ENCODE results near the gene CLEC4C. TPM values are rescaled to one million over a fixed set of nuclear protein-coding genes. Genes with fewer than 3 reads are reported as not detected.
"Not testable (repeated sequence)": the region's sequence is repeated elsewhere in the genome, so short reads cannot be mapped to it uniquely, and the experiment has no call there.

Gene CLEC4C
- total RNA-seq, result not detected in 2 replicates

- Histone ChIP-seq H4K20me1 (ENCODE audit: insufficient read depth, low read length) (no peaks in the 10 kb centered on the region), H3K4me3 (ENCODE audit: insufficient read depth, low read length) (no peak within 1 kb of the TSS), H3K9me3 (ENCODE audit: low read depth, low read length) (no peaks in the 10 kb centered on the region), H2AFZ (ENCODE audit: low read length) (no peak within 1 kb of the TSS), H3K27ac (ENCODE audit: low read depth, low read length) (no peak within 1 kb of the TSS), H3K27me3 (ENCODE audit: insufficient read depth, low read length) (no peaks in the 10 kb centered on the region), H3K36me3 (ENCODE audit: insufficient read depth, low read length) (no peaks in the 10 kb centered on the region), H3K4me1 (ENCODE audit: insufficient read depth, low read length) (no peaks in the 10 kb centered on the region), H3K79me2 (ENCODE audit: insufficient read depth, low read length) (no peaks in the 10 kb centered on the region), H3K4me2 (ENCODE audit: insufficient read depth, low read length) (no peak within 1 kb of the TSS)
- no peak for DNase-seq (ENCODE audit: insufficient read length, low spot score, missing footprints)
- TF ChIP-seq, protein P1, sequence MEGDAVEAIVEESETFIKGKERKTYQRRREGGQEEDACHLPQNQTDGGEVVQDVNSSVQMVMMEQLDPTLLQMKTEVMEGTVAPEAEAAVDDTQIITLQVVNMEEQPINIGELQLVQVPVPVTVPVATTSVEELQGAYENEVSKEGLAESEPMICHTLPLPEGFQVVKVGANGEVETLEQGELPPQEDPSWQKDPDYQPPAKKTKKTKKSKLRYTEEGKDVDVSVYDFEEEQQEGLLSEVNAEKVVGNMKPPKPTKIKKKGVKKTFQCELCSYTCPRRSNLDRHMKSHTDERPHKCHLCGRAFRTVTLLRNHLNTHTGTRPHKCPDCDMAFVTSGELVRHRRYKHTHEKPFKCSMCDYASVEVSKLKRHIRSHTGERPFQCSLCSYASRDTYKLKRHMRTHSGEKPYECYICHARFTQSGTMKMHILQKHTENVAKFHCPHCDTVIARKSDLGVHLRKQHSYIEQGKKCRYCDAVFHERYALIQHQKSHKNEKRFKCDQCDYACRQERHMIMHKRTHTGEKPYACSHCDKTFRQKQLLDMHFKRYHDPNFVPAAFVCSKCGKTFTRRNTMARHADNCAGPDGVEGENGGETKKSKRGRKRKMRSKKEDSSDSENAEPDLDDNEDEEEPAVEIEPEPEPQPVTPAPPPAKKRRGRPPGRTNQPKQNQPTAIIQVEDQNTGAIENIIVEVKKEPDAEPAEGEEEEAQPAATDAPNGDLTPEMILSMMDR (IDR thresholded peaks at IDR 0.05; ENCODE audit: extremely low read depth, low read depth, low read length), result no peak
Observed at GRCh38 chr12:7747246-7747645, at the start of gene CLEC4C. Gene CLEC4C (minus strand): TSS chr12:7747375. CDS start chr12:7747348, 27 bp downstream.

GRCh38 chr12:7793211-7793610 lies 46.0 kb upstream of the CLEC4C start:
- Histone ChIP-seq H3K4me3 (ENCODE audit: insufficient read depth, low read length) (no peak overlapping the region), H3K4me2 (ENCODE audit: insufficient read depth, low read length) (no peak overlapping the region), H3K4me1 (ENCODE audit: insufficient read depth, low read length) (no peaks in the 10 kb centered on the region), H3K79me2 (ENCODE audit: insufficient read depth, low read length) (no peaks in the 10 kb centered on the region), H3K27ac (ENCODE audit: low read depth, low read length) (no peak overlapping the region), H4K20me1 (ENCODE audit: insufficient read depth, low read length) (no peaks in the 10 kb centered on the region), H3K9me3 (ENCODE audit: low read depth, low read length) (no peaks in the 10 kb centered on the region), H2AFZ (ENCODE audit: low read length) (no peak overlapping the region), H3K27me3 (ENCODE audit: insufficient read depth, low read length) (peaks cover 12% of the 10 kb centered on the region), H3K36me3 (ENCODE audit: insufficient read depth, low read length) (no peaks in the 10 kb centered on the region)
- no peak for DNase-seq (ENCODE audit: insufficient read length, low spot score, missing footprints)
- TF ChIP-seq, protein P1 (IDR thresholded peaks at IDR 0.05; ENCODE audit: extremely low read depth, low read depth, low read length), result no peak

- peaks cover 16% of the 10 kb centered on the region for H3K27me3 ChIP-seq (ENCODE audit: insufficient read depth, low read length)
- not testable (repeated sequence) for H3K4me3 ChIP-seq (ENCODE audit: insufficient read depth, low read length); H3K36me3 ChIP-seq (ENCODE audit: insufficient read depth, low read length); H3K9me3 ChIP-seq (ENCODE audit: low read depth, low read length); H4K20me1 ChIP-seq (ENCODE audit: insufficient read depth, low read length); H3K4me1 ChIP-seq (ENCODE audit: insufficient read depth, low read length); H3K4me2 ChIP-seq (ENCODE audit: insufficient read depth, low read length); H3K27ac ChIP-seq (ENCODE audit: low read depth, low read length); H3K79me2 ChIP-seq (ENCODE audit: insufficient read depth, low read length); DNase-seq (ENCODE audit: insufficient read length, low spot score, missing footprints); H2AFZ ChIP-seq (ENCODE audit: low read length)
Observed at GRCh38 chr12:7788884-7789528, 41.8 kb upstream of the CLEC4C start, which contains the start of gene NANOG. Gene NANOG (plus strand): TSS chr12:7789402. CDS start chr12:7789615, 213 bp downstream.

GRCh38 chr12:7788294-7788660 lies 41.1 kb upstream of the CLEC4C start:
- no peaks in the 10 kb centered on the region for H3K4me1 ChIP-seq (ENCODE audit: insufficient read depth, low read length)
- H3K9me3 ChIP-seq (ENCODE audit: low read depth, low read length), result no peaks in the 10 kb centered on the region
- no peaks in the 10 kb centered on the region for H3K79me2 ChIP-seq (ENCODE audit: insufficient read depth, low read length)
- peaks cover 16% of the 10 kb centered on the region for H3K27me3 ChIP-seq (ENCODE audit: insufficient read depth, low read length)
- H2AFZ ChIP-seq (ENCODE audit: low read length), result no peak overlapping the region
- no peaks in the 10 kb centered on the region for H4K20me1 ChIP-seq (ENCODE audit: insufficient read depth, low read length)
- H3K4me2 ChIP-seq (ENCODE audit: insufficient read depth, low read length), result no peak overlapping the region
- H3K27ac ChIP-seq (ENCODE audit: low read depth, low read length), result no peak overlapping the region
- no peaks in the 10 kb centered on the region for H3K36me3 ChIP-seq (ENCODE audit: insufficient read depth, low read length)
- H3K4me3 ChIP-seq (ENCODE audit: insufficient read depth, low read length), result no peak overlapping the region
- no peak for DNase-seq (ENCODE audit: insufficient read length, low spot score, missing footprints)
- TF ChIP-seq, protein P1 (IDR thresholded peaks at IDR 0.05; ENCODE audit: extremely low read depth, low read depth, low read length), result no peak

All from osteoblast (primary cell).